Measurements from ENCODE around the gene ZNF19.
"Not testable (repeated sequence)": the region's sequence is repeated elsewhere in the genome, so short reads cannot be mapped to it uniquely, and the experiment has no call there.

Gene ZNF19

DNA sequence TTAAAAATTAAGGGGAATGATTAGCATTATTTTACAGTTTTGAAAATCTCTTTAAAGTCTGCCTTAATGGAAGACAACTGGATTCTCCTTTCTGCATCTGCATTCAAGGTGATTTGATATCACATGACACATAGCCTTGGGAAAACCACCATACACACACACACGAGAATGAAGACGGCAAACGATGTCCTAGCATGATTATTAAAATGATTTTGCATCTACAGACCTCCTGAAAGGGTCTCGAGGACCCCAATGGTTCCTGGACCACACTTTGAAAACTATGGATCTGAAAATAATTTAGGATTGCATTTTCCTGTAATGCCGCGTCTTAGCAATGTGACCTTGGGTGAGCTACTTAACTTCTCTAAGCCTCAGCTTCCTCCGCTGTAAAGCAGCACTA, 25.4 kb upstream of the ZNF19 start:
- Histone ChIP-seq H3K27ac (ENCODE audit: low read depth, low read length) (no peak overlapping the region), H3K4me3 (ENCODE audit: low read depth in 1 of 2, low read length in 2 of 2) (no peak overlapping the region), H3K4me1 (ENCODE audit: control insufficient read depth in 1 of 2, insufficient read depth in 2 of 2, low read length in 2 of 2) (peaks cover 0 to 12% of the 10 kb centered on the region in 2 donors), H3K36me3 (ENCODE audit: control insufficient read depth in 1 of 2, insufficient read depth in 2 of 2, low read length in 2 of 2) (no peaks in the 10 kb centered on the region), H3K9ac (ENCODE audit: low read depth in 1 of 2, low read length in 2 of 2) (no peak overlapping the region), H3K27me3 (ENCODE audit: control insufficient read depth in 1 of 2, insufficient read depth in 2 of 2, low read length in 2 of 2) (no peaks in the 10 kb centered on the region), H3K9me3 (ENCODE audit: control insufficient read depth in 1 of 2, low read length in 2 of 2) (no peaks in the 10 kb centered on the region)

GRCh38 chr16:71513302-71513701, 24.2 kb upstream of the ZNF19 start:
- H3K27me3 ChIP-seq (ENCODE audit: control insufficient read depth in 1 of 2, insufficient read depth in 2 of 2, low read length in 2 of 2), result no peaks in the 10 kb centered on the region
- H3K4me3 ChIP-seq (ENCODE audit: low read depth in 1 of 2, low read length in 2 of 2), result no peak overlapping the region
- H3K9ac ChIP-seq (ENCODE audit: low read depth in 1 of 2, low read length in 2 of 2), result no peak overlapping the region
- no peaks in the 10 kb centered on the region for H3K36me3 ChIP-seq (ENCODE audit: control insufficient read depth in 1 of 2, insufficient read depth in 2 of 2, low read length in 2 of 2)
- H3K4me1 ChIP-seq (ENCODE audit: control insufficient read depth in 1 of 2, insufficient read depth in 2 of 2, low read length in 2 of 2), result peaks cover 0 to 12% of the 10 kb centered on the region in 2 donors
- H3K27ac ChIP-seq (ENCODE audit: low read depth, low read length), result no peak overlapping the region
- no peaks in the 10 kb centered on the region for H3K9me3 ChIP-seq (ENCODE audit: control insufficient read depth in 1 of 2, low read length in 2 of 2)

- Histone ChIP-seq H3K4me3 (ENCODE audit: low read depth in 1 of 2, low read length in 2 of 2) (no peak overlapping the region), H3K9ac (ENCODE audit: low read depth in 1 of 2, low read length in 2 of 2) (no peak overlapping the region), H3K9me3 (ENCODE audit: control insufficient read depth in 1 of 2, low read length in 2 of 2) (no peaks in the 10 kb centered on the region), H3K36me3 (ENCODE audit: control insufficient read depth in 1 of 2, insufficient read depth in 2 of 2, low read length in 2 of 2) (no peaks in the 10 kb centered on the region), H3K27ac (ENCODE audit: low read depth, low read length) (no peak overlapping the region), H3K27me3 (ENCODE audit: control insufficient read depth in 1 of 2, insufficient read depth in 2 of 2, low read length in 2 of 2) (no peaks in the 10 kb centered on the region), H3K4me1 (ENCODE audit: control insufficient read depth in 1 of 2, insufficient read depth in 2 of 2, low read length in 2 of 2) (no peaks in the 10 kb centered on the region)
These were observed 17.9 kb upstream of the ZNF19 start for GRCh38 chr16:71507061-71507460.

GRCh38 chr16:71504901-71505300, 15.8 kb upstream of the ZNF19 start:
- H3K27ac ChIP-seq (ENCODE audit: low read depth, low read length), result no peak overlapping the region

DNA sequence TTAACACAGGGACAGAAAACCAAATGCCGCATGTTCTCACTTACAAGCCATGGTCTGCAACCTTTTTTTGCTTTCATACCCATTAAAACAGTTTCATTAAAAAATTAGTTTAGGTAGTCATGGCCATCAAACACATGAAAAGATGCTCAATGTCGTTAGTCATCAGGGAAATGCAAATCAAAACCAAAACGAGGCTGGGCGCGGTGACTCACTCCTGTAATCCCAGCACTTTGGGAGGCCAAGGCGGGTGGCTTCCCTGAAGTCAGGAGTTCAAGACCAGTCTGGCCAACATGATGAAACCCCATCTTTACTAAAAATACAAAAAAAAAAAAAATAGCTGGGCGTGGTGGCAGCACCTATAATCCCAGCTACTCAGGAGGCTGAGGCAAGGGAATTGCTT, 14.9 kb upstream of the ZNF19 start:
- not testable (repeated sequence) for H3K4me1 ChIP-seq (ENCODE audit: control insufficient read depth in 1 of 2, insufficient read depth in 2 of 2, low read length in 2 of 2); H3K9me3 ChIP-seq (ENCODE audit: control insufficient read depth in 1 of 2, low read length in 2 of 2); H3K27ac ChIP-seq (ENCODE audit: low read depth, low read length); H3K36me3 ChIP-seq (ENCODE audit: control insufficient read depth in 1 of 2, insufficient read depth in 2 of 2, low read length in 2 of 2); H3K9ac ChIP-seq (ENCODE audit: low read depth in 1 of 2, low read length in 2 of 2); H3K4me3 ChIP-seq (ENCODE audit: low read depth in 1 of 2, low read length in 2 of 2); H3K27me3 ChIP-seq (ENCODE audit: control insufficient read depth in 1 of 2, insufficient read depth in 2 of 2, low read length in 2 of 2)

More at GRCh38 chr16:71504901-71505300, 15.8 kb upstream of the ZNF19 start:
- H3K36me3 ChIP-seq (ENCODE audit: control insufficient read depth in 1 of 2, insufficient read depth in 2 of 2, low read length in 2 of 2), result no peaks in the 10 kb centered on the region
- no peaks in the 10 kb centered on the region for H3K9me3 ChIP-seq (ENCODE audit: control insufficient read depth in 1 of 2, low read length in 2 of 2)
- H3K4me1 ChIP-seq (ENCODE audit: control insufficient read depth in 1 of 2, insufficient read depth in 2 of 2, low read length in 2 of 2), result no peaks in the 10 kb centered on the region
- H3K9ac ChIP-seq (ENCODE audit: low read depth in 1 of 2, low read length in 2 of 2), result no peak overlapping the region
- no peak overlapping the region for H3K4me3 ChIP-seq (ENCODE audit: low read depth in 1 of 2, low read length in 2 of 2)
- no peaks in the 10 kb centered on the region for H3K27me3 ChIP-seq (ENCODE audit: control insufficient read depth in 1 of 2, insufficient read depth in 2 of 2, low read length in 2 of 2)

DNA sequence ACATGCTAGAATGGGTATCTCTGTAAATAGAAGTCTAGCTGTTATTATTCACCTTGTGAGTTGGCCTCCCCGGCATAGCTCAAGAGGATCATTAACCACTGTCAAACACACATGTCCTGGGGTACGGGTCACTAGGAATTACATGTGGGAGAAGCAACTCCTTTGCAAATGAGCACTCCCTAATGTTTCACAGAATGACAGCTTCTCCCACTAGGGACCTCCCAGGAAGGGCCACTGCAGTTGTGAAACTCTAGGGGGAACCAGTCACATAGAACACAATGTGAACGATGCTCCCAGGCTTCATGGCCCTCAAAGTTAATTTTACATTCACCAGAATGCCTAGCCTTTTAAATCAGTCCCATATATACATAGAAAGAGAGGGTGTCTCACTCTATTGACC, 12.4 kb upstream of the ZNF19 start:
- no peaks in the 10 kb centered on the region for H3K9me3 ChIP-seq (ENCODE audit: control insufficient read depth in 1 of 2, low read length in 2 of 2)
- no peak overlapping the region for H3K4me3 ChIP-seq (ENCODE audit: low read depth in 1 of 2, low read length in 2 of 2)
- no peak overlapping the region for H3K9ac ChIP-seq (ENCODE audit: low read depth in 1 of 2, low read length in 2 of 2)
- H3K4me1 ChIP-seq (ENCODE audit: control insufficient read depth in 1 of 2, insufficient read depth in 2 of 2, low read length in 2 of 2), result no peaks in the 10 kb centered on the region
- H3K27me3 ChIP-seq (ENCODE audit: control insufficient read depth in 1 of 2, insufficient read depth in 2 of 2, low read length in 2 of 2), result no peaks in the 10 kb centered on the region
- no peak overlapping the region for H3K27ac ChIP-seq (ENCODE audit: low read depth, low read length)
- no peaks in the 10 kb centered on the region for H3K36me3 ChIP-seq (ENCODE audit: control insufficient read depth in 1 of 2, insufficient read depth in 2 of 2, low read length in 2 of 2)

- H3K9me3 ChIP-seq (ENCODE audit: control insufficient read depth in 1 of 2, low read length in 2 of 2), result no peaks in the 10 kb centered on the region
- H3K27me3 ChIP-seq (ENCODE audit: control insufficient read depth in 1 of 2, insufficient read depth in 2 of 2, low read length in 2 of 2), result no peaks in the 10 kb centered on the region
- no peak overlapping the region for H3K9ac ChIP-seq (ENCODE audit: low read depth in 1 of 2, low read length in 2 of 2)
- H3K36me3 ChIP-seq (ENCODE audit: control insufficient read depth in 1 of 2, insufficient read depth in 2 of 2, low read length in 2 of 2), result no peaks in the 10 kb centered on the region
- no peaks in the 10 kb centered on the region for H3K4me1 ChIP-seq (ENCODE audit: control insufficient read depth in 1 of 2, insufficient read depth in 2 of 2, low read length in 2 of 2)
- no peak overlapping the region for H3K4me3 ChIP-seq (ENCODE audit: low read depth in 1 of 2, low read length in 2 of 2)
- H3K27ac ChIP-seq (ENCODE audit: low read depth, low read length), result no peak overlapping the region
These were observed 11.8 kb upstream of the ZNF19 start for GRCh38 chr16:71500964-71501363.

GRCh38 chr16:71499775-71500364, 10.7 kb upstream of the ZNF19 start:
- H3K4me1 ChIP-seq (ENCODE audit: control insufficient read depth in 1 of 2, insufficient read depth in 2 of 2, low read length in 2 of 2), result no peaks in the 10 kb centered on the region
- H3K36me3 ChIP-seq (ENCODE audit: control insufficient read depth in 1 of 2, insufficient read depth in 2 of 2, low read length in 2 of 2), result no peaks in the 10 kb centered on the region
- no peak overlapping the region for H3K27ac ChIP-seq (ENCODE audit: low read depth, low read length)
- no peaks in the 10 kb centered on the region for H3K9me3 ChIP-seq (ENCODE audit: control insufficient read depth in 1 of 2, low read length in 2 of 2)
- no peak overlapping the region for H3K4me3 ChIP-seq (ENCODE audit: low read depth in 1 of 2, low read length in 2 of 2)
- H3K9ac ChIP-seq (ENCODE audit: low read depth in 1 of 2, low read length in 2 of 2), result no peak overlapping the region
- H3K27me3 ChIP-seq (ENCODE audit: control insufficient read depth in 1 of 2, insufficient read depth in 2 of 2, low read length in 2 of 2), result no peaks in the 10 kb centered on the region

GRCh38 chr16:71498031-71498430, 8.9 kb upstream of the ZNF19 start:
- H3K36me3 ChIP-seq (ENCODE audit: control insufficient read depth in 1 of 2, insufficient read depth in 2 of 2, low read length in 2 of 2), result no peaks in the 10 kb centered on the region
- H3K9me3 ChIP-seq (ENCODE audit: control insufficient read depth in 1 of 2, low read length in 2 of 2), result no peaks in the 10 kb centered on the region
- H3K4me3 ChIP-seq (ENCODE audit: low read depth in 1 of 2, low read length in 2 of 2), result no peak overlapping the region
- no peaks in the 10 kb centered on the region for H3K27me3 ChIP-seq (ENCODE audit: control insufficient read depth in 1 of 2, insufficient read depth in 2 of 2, low read length in 2 of 2)
- H3K27ac ChIP-seq (ENCODE audit: low read depth, low read length), result no peak overlapping the region
- no peaks in the 10 kb centered on the region for H3K4me1 ChIP-seq (ENCODE audit: control insufficient read depth in 1 of 2, insufficient read depth in 2 of 2, low read length in 2 of 2)
- no peak overlapping the region for H3K9ac ChIP-seq (ENCODE audit: low read depth in 1 of 2, low read length in 2 of 2)

DNA sequence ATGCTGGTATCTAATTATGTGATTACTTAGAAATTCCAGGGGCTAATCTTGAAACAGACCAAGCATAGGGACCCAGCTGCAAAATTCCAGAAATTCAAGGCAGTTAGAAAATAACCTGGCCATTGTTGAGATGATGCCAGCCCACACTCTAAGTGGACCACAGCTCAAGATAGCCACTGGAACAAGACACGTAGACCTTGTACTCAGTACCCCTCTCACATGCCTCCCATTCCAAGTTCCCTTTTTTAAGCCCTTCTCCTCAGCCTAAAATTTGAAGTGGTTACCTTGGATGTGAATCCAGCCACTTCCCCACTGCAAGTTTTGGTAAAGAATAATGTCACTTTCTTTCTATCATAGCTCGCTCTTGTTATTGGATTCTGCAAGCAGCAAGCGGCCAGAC, 4.1 kb upstream of the ZNF19 start:
- Histone ChIP-seq H3K4me3 (ENCODE audit: low read depth in 1 of 2, low read length in 2 of 2) (no peak overlapping the region), H3K27ac (ENCODE audit: low read depth, low read length) (no peak overlapping the region), H3K4me1 (ENCODE audit: control insufficient read depth in 1 of 2, insufficient read depth in 2 of 2, low read length in 2 of 2) (no peaks in the 10 kb centered on the region), H3K27me3 (ENCODE audit: control insufficient read depth in 1 of 2, insufficient read depth in 2 of 2, low read length in 2 of 2) (no peaks in the 10 kb centered on the region), H3K9ac (ENCODE audit: low read depth in 1 of 2, low read length in 2 of 2) (no peak overlapping the region), H3K9me3 (ENCODE audit: control insufficient read depth in 1 of 2, low read length in 2 of 2) (no peaks in the 10 kb centered on the region), H3K36me3 (ENCODE audit: control insufficient read depth in 1 of 2, insufficient read depth in 2 of 2, low read length in 2 of 2) (no peaks in the 10 kb centered on the region)

GRCh38 chr16:71492786-71493185, 3.7 kb upstream of the ZNF19 start:
- Histone ChIP-seq H3K27ac (ENCODE audit: low read depth, low read length) (no peak overlapping the region), H3K27me3 (ENCODE audit: control insufficient read depth in 1 of 2, insufficient read depth in 2 of 2, low read length in 2 of 2) (no peaks in the 10 kb centered on the region), H3K9ac (ENCODE audit: low read depth in 1 of 2, low read length in 2 of 2) (no peak overlapping the region), H3K4me1 (ENCODE audit: control insufficient read depth in 1 of 2, insufficient read depth in 2 of 2, low read length in 2 of 2) (no peaks in the 10 kb centered on the region), H3K4me3 (ENCODE audit: low read depth in 1 of 2, low read length in 2 of 2) (no peak overlapping the region), H3K36me3 (ENCODE audit: control insufficient read depth in 1 of 2, insufficient read depth in 2 of 2, low read length in 2 of 2) (no peaks in the 10 kb centered on the region), H3K9me3 (ENCODE audit: control insufficient read depth in 1 of 2, low read length in 2 of 2) (no peaks in the 10 kb centered on the region)

All from duodenal mucosa (tissue), 2 donors.